GM18507 (cell line): ENCODE results near the gene CA12.

Experiments
- DNase-seq: peaks from one replicate; pipeline ENCODE4 v3.0.0; 2011; ENCODE audit warnings: low read depth; ENCODE audit not compliant: insufficient read length; ENCODE audit errors: extremely low spot score
- FAIRE-seq: peaks from 2 replicates; lab custom pipeline; 2011; peaks lifted over from hg19 to GRCh38; lab: Jason Lieb, UNC

The CA12 gene

GRCh38 chr15:63344731-63345390 lies 36.8 kb downstream of the CA12 start:
- no peak for DNase-seq
- FAIRE-seq = no peak

- peak; percentile 67 for FAIRE-seq
- DNase-seq = peak; percentile 28
These were observed 38.6 kb downstream of the CA12 start for GRCh38 chr15:63342996-63343562.

- DNase-seq = no peak
- no peak for FAIRE-seq
These were observed 39.7 kb downstream of the CA12 start for GRCh38 chr15:63341898-63342297.

GRCh38 chr15:63340878-63341277 lies 40.8 kb downstream of the CA12 start:
- FAIRE-seq = no peak
- DNase-seq = no peak

GRCh38 chr15:63340353-63340752 lies 41.3 kb downstream of the CA12 start:
- no peak for FAIRE-seq
- DNase-seq = no peak

GRCh38 chr15:63339836-63340235 lies 41.8 kb downstream of the CA12 start:
- DNase-seq = no peak

GRCh38 chr15:63339006-63339766 lies 42.5 kb downstream of the CA12 start:
- no peak for DNase-seq
- FAIRE-seq = no peak

More at GRCh38 chr15:63339836-63340235, 41.8 kb downstream of the CA12 start:
- no peak for FAIRE-seq

- FAIRE-seq = no peak
- no peak for DNase-seq
These were observed 43.5 kb downstream of the CA12 start for GRCh38 chr15:63338170-63338569.

GRCh38 chr15:63337046-63337445 lies 44.6 kb downstream of the CA12 start:
- no peak for FAIRE-seq
- DNase-seq = no peak

- DNase-seq = no peak
- no peak for FAIRE-seq
These were observed 46.0 kb downstream of the CA12 start for GRCh38 chr15:63335543-63336240.

- DNase-seq = no peak
- no peak for FAIRE-seq
These were observed 46.8 kb downstream of the CA12 start for GRCh38 chr15:63334821-63335220.

- DNase-seq (no peak), FAIRE-seq (no peak)
These were observed 49.1 kb downstream of the CA12 start for GRCh38 chr15:63332367-63333124.

- FAIRE-seq (no peak), DNase-seq (no peak)
These were observed 50.2 kb downstream of the CA12 start for GRCh38 chr15:63331456-63331855.

GRCh38 chr15:63330926-63331325 lies 50.7 kb downstream of the CA12 start:
- no peak for DNase-seq
- no peak for FAIRE-seq

- no peak for DNase-seq
These were observed 51.9 kb downstream of the CA12 start for GRCh38 chr15:63329567-63330350.

GRCh38 chr15:63327648-63328421 lies 53.8 kb downstream of the CA12 start:
- FAIRE-seq = no peak
- no peak for DNase-seq

More at GRCh38 chr15:63329567-63330350, 51.9 kb downstream of the CA12 start:
- FAIRE-seq = no peak

GRCh38 chr15:63324770-63325169 lies 56.9 kb downstream of the CA12 start:
- DNase-seq (no peak), FAIRE-seq (no peak)
